Urinary bladder (tissue), 4 donors: Measurements from ENCODE around the gene VAC14. TPM values are rescaled to one million over a fixed set of nuclear protein-coding genes. Genes with fewer than 3 reads are reported as not detected.

Experiments
- DNase-seq: peaks from one replicate; pipeline ENCODE4 v3.0.0-alpha.2; 2015; ENCODE audit errors: extremely low spot score
- H3K27ac ChIP-seq: one replicate; pipeline ENCODE4 v1.5.1; 2013; ENCODE audit warnings: low read depth, mild to moderate bottlenecking, moderate library complexity
- H3K36me3 ChIP-seq: one replicate; pipeline ENCODE4 v1.6.1; 2013; ENCODE audit warnings: mild to moderate bottlenecking, moderate library complexity; ENCODE audit not compliant: insufficient read depth
- H3K4me1 ChIP-seq: one replicate; pipeline ENCODE4 v1.6.1; 2013; ENCODE audit warnings: mild to moderate bottlenecking, moderate library complexity; ENCODE audit not compliant: insufficient read depth
- H3K4me3 ChIP-seq: one replicate; pipeline ENCODE4 v1.5.1; 2013; ENCODE audit warnings: low read depth, low read length
- WGBS: extraction: QIAGEN DNeasy Blood & Tissue Kit; methylation state at CpG from one replicate; pipeline ENCODE4 v1.1.7; 2013; 5-methylcytosine and 5-hydroxymethylcytosine counted together
- polyA plus RNA-seq: library from polyadenylated mRNA; stranded (reverse); fragments of 200-250 nt; gene quantifications from one replicate; pipeline ENCODE4 v1.2.3, GENCODE V29; 2013
- total RNA-seq: library from RNA; depleted of rRNA; stranded (reverse); fragments of >200 nt; gene quantifications from one replicate; pipeline ENCODE4 v1.2.3, GENCODE V29; 2014
- donor health status: healthy with polysubstance abuse.
- donor health status: healthy.

The VAC14 gene
- total and polyA plus RNA-seq, 2 donors, result 9.6 to 31.4 TPM

DNA sequence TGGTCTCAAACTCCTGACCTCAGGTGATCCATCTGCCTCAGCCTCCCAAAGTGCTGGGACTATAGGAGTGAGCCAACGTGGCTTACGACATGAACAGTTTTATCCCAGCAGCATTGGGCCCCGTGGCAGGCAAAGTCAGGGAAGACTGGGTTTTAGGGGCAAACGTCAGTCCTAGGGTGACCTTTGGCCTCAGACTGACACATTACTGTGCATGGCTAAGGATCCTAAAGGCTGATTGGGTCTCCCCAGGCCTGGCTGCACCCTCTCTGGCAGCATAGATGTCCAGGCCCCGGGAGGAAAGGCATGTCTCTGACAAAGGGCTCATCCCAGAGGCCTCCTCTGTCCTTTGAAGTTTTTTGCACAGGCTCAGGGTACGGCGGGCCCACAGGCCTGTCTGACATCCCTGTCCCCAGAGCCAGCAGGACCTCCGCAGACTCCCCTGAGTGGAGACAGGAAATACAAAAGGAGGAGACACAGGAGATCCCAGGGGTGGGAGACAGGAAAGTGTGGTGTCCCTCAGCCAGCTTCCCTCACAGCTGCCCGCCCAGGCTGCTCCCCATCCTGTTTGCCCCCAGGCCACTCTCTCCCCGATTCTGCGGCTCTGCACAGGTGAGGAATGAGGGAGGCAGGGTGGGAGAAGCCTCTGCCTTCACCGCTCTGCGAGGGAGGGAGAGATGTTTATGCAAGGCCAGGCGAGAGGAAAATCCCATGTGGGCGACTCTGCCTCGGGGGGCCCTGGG, 60.6 kb downstream of the VAC14 start:
- H3K27ac ChIP-seq, result no peak overlapping the region
- no peak overlapping the region for H3K4me3 ChIP-seq
- H3K36me3 ChIP-seq, result peaks cover 2% of the 10 kb centered on the region
- 89% methylated on average over 16 of the region's 16 CpGs for WGBS
- no peak for DNase-seq
- no peaks in the 10 kb centered on the region for H3K4me1 ChIP-seq

DNA sequence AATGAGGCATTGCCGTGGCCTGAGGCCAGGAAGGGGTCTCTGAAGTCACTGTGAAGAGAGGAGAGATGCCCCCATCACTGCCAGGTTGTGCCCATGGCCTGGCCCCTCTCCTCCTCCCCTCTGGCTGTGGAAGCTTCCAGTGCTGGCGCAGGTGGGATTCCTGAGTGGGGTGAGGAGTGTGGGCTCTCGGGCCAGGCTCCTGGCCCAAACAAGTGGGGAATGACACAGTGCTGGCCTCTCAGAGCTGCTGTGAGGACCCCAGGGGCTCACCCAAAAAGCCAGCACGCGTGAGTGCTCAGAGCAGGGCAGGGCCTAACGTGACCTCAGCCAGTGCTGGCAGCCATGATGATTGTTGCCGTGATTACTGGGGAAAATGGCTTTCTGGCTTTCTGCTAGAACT, 61.6 kb downstream of the VAC14 start:
- no peak for DNase-seq
- no peak overlapping the region for H3K27ac ChIP-seq
- no peaks in the 10 kb centered on the region for H3K4me1 ChIP-seq
- H3K4me3 ChIP-seq, result no peak overlapping the region
- peaks cover 2% of the 10 kb centered on the region for H3K36me3 ChIP-seq
- WGBS, result 89% methylated on average over 7 of the region's 7 CpGs

GRCh38 chr16:70738083-70738977, 62.6 kb downstream of the VAC14 start:
- Histone ChIP-seq H3K4me1 (no peaks in the 10 kb centered on the region), H3K27ac (peak overlapping the region; percentile 12), H3K36me3 (no peaks in the 10 kb centered on the region), H3K4me3 (no peak overlapping the region)
- no peak for DNase-seq
- WGBS, result 64% methylated on average over 22 of the region's 22 CpGs

DNA sequence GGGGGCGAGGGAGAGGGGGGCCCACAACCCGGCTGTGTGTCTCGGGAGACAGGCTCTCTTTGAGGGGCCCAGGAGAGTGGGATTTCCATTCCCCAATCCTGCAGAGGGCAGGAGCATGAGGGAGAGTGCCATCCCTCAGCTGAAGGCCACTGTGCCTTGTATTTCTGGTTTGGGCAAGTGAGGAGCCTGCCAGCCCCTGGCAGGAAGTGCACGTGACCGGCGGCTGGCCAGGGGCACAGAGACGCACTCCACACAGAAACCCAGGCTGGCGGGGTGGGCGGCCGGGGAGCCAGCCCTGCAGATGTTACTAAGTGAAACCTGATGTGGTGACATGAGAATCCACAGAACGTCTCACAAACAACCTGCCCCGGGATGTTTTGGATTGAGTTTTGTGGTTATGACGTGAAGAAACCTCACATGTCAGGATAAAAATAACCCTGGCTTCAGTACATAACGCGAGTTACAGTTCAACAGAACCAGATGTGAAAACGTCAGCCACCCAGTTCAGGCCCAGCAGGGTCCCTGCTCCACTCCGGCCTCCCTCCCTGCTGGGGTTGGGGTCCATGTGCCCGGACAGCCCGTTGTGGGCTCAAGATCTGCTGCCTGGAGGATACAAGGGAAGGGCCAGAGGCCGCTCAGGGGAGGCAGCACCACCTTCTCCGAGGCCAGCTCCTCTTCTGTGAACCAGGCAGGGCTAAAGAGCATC, 63.4 kb downstream of the VAC14 start:
- 32% methylated on average over 21 of the region's 21 CpGs for whole genome bisulfite sequencing
- Histone ChIP-seq H3K4me1 (no peaks in the 10 kb centered on the region), H3K36me3 (no peaks in the 10 kb centered on the region), H3K4me3 (no peak overlapping the region), H3K27ac (peak overlapping the region; percentile 12)
- no peak for DNase-seq

- no peaks in the 10 kb centered on the region for H3K4me1 ChIP-seq
- H3K27ac ChIP-seq, result no peak overlapping the region
- WGBS, result 91% methylated on average over 18 of the region's 18 CpGs
- DNase-seq, result no peak
- H3K4me3 ChIP-seq, result no peak overlapping the region
- H3K36me3 ChIP-seq, result no peaks in the 10 kb centered on the region
Observed at GRCh38 chr16:70736465-70737376, 64.2 kb downstream of the VAC14 start.

DNA sequence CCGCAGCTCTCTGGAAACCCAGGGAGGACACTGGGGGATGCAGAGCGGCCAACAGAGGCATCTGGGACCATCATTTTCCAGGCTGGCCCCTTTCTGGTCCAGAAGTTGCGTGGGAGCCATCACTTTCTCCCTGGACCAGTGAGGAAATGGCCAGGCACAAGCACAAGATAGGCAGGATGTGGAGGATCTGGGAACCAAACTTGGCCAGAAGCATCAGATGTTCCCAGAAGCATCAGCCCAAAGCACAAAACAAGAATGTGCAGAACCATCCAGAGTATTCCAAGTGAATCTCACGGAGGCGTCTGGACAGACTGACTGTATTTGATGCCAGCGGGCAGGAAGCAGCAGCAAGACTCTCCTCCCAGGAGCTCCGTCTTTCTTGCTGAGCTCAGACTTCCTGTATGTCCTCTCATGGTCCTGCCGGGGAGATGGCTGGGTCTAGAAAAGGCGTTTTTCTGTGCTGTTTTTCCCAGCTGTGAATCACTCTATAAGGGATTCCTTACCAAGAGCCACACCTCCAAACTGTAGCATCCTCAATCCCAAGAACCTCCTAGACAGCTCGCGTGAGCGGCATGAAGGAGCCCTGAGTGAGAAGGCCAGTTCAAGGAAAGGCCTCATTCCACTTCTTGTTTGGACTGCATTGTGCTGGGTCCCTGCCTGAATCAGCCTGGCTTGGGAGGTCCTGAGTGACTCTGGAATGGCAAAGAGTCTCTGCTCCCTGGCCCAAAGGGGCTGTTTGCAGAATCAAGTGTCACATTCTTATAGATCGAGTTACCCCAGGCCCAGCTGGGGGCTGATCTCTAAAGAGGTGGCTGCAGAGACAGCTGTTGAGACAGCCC, 65.6 kb downstream of the VAC14 start:
- no peak for DNase-seq
- Histone ChIP-seq H3K4me1 (no peaks in the 10 kb centered on the region), H3K36me3 (no peaks in the 10 kb centered on the region), H3K4me3 (no peak overlapping the region), H3K27ac (no peak overlapping the region)
- WGBS, result 78% methylated on average over 13 of the region's 13 CpGs

DNA sequence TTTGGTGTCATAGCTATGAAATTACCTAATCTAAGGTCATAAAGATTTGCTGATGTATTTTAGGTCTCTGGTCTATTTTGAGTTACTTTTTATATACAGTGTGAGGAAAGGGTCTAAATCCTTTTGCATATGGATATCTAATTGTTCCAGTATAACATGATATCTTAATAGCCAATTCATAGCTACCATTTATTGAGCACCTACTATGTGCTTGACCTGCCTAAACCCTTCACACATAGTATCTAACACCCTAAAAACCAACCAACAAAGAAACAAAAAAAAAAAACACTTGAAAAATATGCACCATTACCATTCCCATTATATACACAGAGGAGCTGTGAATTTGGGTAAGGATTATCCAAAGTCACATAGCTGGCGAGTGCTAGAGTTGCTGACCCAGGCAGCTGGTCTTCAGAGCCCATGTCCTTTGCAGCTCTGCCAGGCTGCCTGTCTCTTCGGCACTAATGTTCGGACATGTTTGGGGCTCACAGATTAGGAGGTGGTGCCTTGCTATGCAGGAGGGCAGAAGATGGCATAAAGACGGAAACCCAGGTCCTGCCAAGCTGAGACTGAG, 66.3 kb downstream of the VAC14 start:
- Histone ChIP-seq H3K4me3 (no peak overlapping the region), H3K36me3 (no peaks in the 10 kb centered on the region), H3K27ac (no peak overlapping the region), H3K4me1 (no peaks in the 10 kb centered on the region)
- WGBS, result 93% methylated on average over 4 of the region's 4 CpGs
- no peak for DNase-seq

DNA sequence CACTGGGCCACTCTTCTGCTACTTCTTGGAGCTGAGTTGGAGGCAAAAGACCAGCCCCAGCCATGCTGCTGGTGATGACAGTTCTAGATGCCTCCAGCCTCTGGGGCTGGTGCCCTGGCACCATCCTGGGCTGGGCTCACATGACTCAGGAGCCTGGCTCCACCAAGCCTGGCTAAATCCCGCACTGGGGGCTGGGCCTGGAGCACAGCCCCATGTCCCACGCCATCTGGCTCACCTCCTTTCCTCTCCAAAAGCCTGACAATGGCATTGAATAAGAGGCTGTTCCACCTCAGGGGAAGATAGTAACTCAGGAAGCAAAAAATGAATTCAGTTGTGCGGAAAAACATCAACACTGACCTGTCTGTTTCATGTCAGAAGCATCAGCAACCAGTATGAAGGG, 70.0 kb downstream of the VAC14 start:
- WGBS, result 97% methylated on average over 3 of the region's 3 CpGs
- Histone ChIP-seq H3K4me3 (no peak overlapping the region), H3K4me1 (no peaks in the 10 kb centered on the region), H3K27ac (no peak overlapping the region), H3K36me3 (no peaks in the 10 kb centered on the region)
- DNase-seq, result no peak

- DNase-seq, result no peak
- no peak overlapping the region for H3K27ac ChIP-seq
- no peaks in the 10 kb centered on the region for H3K36me3 ChIP-seq
- no peak overlapping the region for H3K4me3 ChIP-seq
- no peaks in the 10 kb centered on the region for H3K4me1 ChIP-seq
- WGBS, result 86% methylated on average over 7 of the region's 7 CpGs
Observed at GRCh38 chr16:70730031-70730430, 70.9 kb downstream of the VAC14 start.

DNA sequence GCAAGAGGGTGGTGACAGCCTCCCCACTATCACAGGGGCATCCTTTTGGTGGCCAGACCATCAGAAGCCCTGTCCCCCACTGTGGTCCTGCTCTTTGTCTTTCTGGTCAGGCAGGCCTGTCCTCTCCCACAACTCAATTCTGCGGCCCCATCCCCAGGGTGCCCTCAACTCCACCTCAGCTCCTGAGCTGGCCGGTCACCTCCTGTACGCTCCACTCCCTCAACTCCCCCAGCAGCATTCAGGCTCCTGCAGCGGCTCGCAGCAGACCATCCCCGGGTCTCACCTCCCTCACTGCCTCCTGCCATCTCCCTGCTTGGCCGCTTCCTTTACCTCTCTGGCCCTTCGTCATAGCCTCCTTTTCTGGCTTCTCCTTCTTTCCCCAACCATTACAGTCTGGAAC, 71.7 kb downstream of the VAC14 start:
- Histone ChIP-seq H3K4me3 (no peak overlapping the region), H3K4me1 (no peaks in the 10 kb centered on the region), H3K36me3 (no peaks in the 10 kb centered on the region), H3K27ac (no peak overlapping the region)
- over 99% methylated on average over 8 of the region's 8 CpGs for WGBS
- DNase-seq, result no peak

GRCh38 chr16:70728150-70728549, 72.8 kb downstream of the VAC14 start:
- Histone ChIP-seq H3K4me3 (no peak overlapping the region), H3K27ac (no peak overlapping the region), H3K36me3 (no peaks in the 10 kb centered on the region), H3K4me1 (no peaks in the 10 kb centered on the region)
- WGBS, result 96% methylated on average over 9 of the region's 9 CpGs
- no peak for DNase-seq

DNA sequence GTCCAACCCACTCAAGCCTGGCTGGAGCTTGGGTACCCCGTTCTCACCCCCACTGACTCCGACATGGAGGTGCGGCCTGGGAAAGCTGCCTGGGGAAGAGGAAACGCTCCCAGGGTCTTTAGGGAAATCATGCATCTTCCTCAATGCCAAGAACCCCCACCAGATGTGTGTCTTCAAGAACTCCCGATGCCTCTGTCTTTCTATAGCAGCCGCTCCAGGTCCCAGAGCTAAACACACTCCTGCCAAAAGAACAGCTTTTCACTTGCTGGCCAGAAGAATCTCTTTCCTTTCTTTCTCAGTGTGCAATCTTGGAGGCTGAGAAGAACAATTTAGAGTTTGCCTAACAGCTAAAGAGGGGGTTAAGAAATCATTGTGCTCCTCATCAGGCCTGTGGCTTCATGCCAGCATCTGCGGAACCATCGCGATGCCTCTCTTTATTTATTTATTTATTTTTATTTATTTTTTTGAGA, 74.0 kb downstream of the VAC14 start:
- Histone ChIP-seq H3K4me1 (no peaks in the 10 kb centered on the region), H3K4me3 (no peak overlapping the region), H3K36me3 (no peaks in the 10 kb centered on the region), H3K27ac (no peak overlapping the region)
- WGBS, result 41% methylated on average over 9 of the region's 9 CpGs
- peak; percentile 80 for DNase-seq
